ENCODE results near the gene PIH1D1.

PIH1D1 gene

DNA sequence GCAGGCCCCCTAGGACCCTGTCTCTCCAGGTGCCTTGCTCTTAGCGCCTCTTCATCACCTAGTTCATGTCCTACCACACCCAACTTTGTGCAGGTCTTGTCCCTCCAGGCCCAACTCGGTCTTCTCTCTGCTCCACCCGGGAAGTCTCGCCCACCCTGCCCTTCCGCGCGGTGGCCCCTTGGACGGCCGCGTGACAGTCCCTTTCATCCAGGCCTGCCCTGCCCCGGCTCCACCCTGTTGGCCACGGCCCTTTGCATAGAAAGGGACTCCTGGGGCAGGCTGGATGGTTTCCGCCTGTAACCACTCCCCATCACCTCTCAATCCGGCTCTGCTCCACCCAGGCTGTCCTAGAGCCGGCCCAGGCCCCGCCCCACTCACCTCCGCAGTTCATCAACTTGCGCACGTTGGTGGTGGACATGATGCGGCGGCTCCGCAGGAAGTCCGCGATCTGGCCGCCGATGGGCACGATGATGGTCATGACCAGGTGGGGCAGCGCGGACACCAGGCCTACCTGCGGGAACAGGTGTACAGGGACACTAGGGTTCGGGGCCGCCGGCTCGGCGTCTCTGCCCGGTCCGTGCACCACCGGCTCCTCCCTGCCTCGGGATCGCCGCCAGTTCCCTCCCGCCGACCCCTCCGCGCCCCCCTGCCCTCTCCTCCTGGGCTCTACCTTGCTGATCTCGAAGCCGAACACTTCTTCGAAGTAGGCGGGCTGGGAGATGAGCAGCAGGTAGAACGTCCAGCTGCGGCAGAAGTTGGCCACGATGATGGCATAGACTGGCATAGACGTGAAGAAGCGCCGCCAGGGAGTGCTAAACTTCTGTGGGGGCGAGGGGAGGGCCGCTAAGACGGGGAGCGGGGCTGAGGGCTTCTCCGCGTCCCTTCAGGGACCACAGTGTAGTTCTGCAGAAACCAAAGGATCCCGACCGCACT, 19.2 kb downstream of the PIH1D1 start:
- H3K4me3 ChIP-seq (ENCODE audit: low read depth, low read length): no peak overlapping the region
- TF ChIP-seq, protein P1, sequence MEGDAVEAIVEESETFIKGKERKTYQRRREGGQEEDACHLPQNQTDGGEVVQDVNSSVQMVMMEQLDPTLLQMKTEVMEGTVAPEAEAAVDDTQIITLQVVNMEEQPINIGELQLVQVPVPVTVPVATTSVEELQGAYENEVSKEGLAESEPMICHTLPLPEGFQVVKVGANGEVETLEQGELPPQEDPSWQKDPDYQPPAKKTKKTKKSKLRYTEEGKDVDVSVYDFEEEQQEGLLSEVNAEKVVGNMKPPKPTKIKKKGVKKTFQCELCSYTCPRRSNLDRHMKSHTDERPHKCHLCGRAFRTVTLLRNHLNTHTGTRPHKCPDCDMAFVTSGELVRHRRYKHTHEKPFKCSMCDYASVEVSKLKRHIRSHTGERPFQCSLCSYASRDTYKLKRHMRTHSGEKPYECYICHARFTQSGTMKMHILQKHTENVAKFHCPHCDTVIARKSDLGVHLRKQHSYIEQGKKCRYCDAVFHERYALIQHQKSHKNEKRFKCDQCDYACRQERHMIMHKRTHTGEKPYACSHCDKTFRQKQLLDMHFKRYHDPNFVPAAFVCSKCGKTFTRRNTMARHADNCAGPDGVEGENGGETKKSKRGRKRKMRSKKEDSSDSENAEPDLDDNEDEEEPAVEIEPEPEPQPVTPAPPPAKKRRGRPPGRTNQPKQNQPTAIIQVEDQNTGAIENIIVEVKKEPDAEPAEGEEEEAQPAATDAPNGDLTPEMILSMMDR (IDR thresholded peaks at IDR 0.05; ENCODE audit: borderline replicate concordance, insufficient read depth, low read depth, low read length): no peak

DNA sequence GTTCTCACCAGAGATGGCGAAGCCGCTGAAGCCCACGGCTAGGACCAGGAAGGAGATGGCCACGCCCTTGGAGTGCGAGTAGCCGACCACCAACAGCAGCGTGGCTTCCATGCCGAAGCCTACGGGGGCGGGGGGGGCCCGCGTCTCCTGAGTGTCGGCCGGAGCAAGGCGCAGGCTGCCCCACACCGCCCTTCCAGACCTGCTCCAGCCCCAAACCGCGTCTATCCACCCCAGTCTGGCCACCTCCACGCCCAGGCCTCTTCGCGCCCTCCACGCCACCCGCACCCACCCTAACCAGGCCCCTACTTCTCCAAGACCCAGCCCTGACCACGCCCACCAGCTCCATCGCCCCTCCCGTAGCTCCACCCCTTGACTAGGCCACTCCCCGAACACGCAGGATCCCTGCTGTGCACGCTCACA, 20.3 kb downstream of the PIH1D1 start:
- no peak overlapping the region for H3K4me3 ChIP-seq (ENCODE audit: low read depth, low read length)
- TF ChIP-seq, protein P1 (IDR thresholded peaks at IDR 0.05; ENCODE audit: borderline replicate concordance, insufficient read depth, low read depth, low read length): no peak

DNA sequence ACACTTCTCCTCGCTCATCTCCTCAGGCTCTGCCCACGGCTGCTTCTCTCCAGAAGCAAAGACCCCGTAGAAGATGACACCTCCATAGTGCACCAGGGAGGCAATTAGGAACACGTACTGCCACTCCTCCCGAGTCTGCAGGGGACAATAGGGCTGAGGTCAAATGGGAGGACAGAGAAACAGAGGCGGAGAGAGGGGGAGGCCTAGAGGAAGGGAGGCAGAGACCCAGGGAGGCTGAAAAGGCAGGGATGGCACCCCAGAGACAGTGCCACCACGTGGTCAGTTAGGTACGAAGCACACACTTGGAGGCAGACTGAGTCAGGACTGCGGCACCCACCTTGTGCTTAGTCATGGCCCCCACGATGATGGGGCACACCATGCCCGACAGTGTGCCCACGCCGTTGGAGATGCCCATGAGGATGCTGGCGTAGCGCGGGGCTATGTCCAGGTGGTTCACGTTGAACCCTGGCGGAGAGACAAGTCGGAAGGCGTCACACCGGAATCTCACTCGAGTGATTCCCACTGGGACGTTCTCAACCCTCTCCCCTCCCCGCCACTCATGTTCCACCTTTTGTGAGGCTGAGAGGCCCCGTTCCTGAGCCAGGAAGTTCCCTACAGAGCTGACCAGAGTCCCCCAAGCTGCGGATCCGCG, 20.8 kb downstream of the PIH1D1 start:
- TF ChIP-seq, protein P1 (IDR thresholded peaks at IDR 0.05; ENCODE audit: borderline replicate concordance, insufficient read depth, low read depth, low read length): peak; percentile 54
- H3K4me3 ChIP-seq (ENCODE audit: low read depth, low read length): no peak overlapping the region

DNA sequence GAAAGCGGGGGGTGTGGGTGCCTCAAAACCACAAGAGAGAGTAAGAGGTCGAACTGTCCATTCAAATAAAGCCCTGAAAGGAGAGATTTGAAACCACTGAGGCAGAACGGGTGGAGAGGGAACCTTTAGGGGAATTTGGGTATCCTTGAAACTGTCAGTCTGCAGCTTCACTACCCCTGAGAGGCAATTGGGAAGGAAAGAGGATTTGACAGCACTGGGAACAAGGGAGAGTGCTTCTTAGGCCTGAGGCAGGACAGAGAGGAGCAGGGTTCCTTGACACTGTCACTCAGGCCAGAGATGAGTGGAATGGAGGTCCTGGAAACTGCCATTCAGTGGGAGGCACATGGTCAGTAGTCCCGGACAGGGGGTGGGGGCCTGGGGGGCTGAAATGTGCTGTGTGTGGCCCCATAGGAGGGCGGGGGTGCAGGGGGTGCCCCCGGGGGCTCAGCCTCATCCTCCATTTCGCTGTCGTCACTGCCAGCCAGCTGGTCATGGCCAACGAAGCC, 21.4 kb downstream of the PIH1D1 start:
- TF ChIP-seq, protein P1 (IDR thresholded peaks at IDR 0.05; ENCODE audit: borderline replicate concordance, insufficient read depth, low read depth, low read length): no peak
- no peak overlapping the region for H3K4me3 ChIP-seq (ENCODE audit: low read depth, low read length)

DNA sequence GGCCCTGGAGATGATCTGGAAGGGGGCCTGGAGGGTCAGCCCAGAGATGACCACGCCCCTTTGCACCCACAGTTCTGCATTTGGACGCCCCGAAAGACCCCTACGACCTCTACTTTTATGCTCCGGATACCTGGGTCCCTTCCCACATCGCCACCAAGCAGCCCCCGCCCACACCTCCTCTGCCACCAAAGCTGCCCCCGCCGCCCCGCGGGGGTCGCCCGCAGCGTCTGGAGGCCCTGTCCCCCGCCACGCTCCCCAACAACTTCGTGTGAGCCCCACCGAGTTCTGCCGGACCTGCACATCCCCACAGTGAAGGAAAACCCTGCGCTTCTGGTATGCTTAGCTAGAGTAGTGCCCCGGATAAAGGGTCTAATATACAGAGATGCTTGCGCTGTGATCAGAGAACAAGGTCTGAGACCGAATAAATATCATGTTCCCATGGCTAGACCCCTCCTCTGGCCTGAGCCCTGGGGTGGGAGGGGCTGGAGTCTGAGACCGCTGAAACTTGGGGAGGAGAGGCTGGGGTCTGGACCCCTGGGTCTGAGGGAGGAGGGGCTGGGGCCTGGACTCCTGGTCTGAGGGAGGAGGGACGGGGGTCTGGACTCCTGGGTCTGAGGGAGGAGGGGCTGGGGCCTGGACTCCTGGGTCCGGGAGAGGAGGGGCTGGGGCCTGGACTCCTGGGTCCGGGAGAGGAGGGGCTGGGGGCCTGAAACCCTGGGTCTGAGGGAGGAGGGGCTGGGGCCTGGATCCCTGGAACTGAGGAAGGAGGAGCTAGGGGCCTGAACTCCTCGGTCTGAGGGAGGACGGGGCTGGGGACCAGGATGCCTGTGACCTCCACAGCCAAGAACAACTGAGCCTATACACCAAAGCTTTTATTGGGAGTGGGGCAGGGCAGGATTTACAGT, 22.8 kb downstream of the PIH1D1 start:
- no peak overlapping the region for H3K4me3 ChIP-seq (ENCODE audit: low read depth, low read length)

More for the DNA sequence above, 22.8 kb downstream of the PIH1D1 start:
- TF ChIP-seq, protein P1 (IDR thresholded peaks at IDR 0.05; ENCODE audit: borderline replicate concordance, insufficient read depth, low read depth, low read length): no peak

Measured in GM12875 (cell line).